NCI-H2171 (cell line): Measurements from ENCODE around the gene RARS2.
A peak's percentile ranks its signal among the peaks of the same experiment; 100 is the strongest.
"Not testable (repeated sequence)": the region's sequence is repeated elsewhere in the genome, so short reads cannot be mapped to it uniquely, and the experiment has no call there.

Experiments used
- DNase-seq: peaks from one replicate; lab custom pipeline; 2025; lab: John Stamatoyannopoulos, UW

Gene RARS2

GRCh38 chr6:87501809-87502572 lies 87.8 kb downstream of the RARS2 start:
- no peak for DNase-seq

GRCh38 chr6:87498048-87498447 lies 91.7 kb downstream of the RARS2 start:
- DNase-seq, result no peak

GRCh38 chr6:87494761-87495422 lies 94.9 kb downstream of the RARS2 start:
- no peak for DNase-seq

DNA sequence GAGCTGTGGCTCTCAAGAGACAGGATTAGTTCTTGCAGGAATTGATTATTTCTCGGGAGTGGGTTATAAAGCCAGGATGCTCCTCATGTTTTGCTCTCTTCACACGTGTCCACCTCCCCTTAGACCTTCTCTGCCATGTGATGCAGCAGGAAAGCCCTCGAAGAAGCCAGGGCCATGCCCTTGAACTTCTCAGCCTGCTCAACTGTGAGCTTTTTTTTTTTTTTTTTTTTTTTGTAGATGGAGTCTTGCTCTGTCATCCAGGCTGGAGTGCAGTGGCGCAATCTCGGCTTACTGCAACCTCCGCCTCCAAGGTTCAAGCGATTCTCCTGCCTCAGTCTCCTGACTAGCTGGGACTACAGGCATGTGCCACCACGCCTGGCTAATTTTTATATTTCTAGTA lies 100.5 kb downstream of the RARS2 start:
- DNase-seq, result not testable (repeated sequence)

DNA sequence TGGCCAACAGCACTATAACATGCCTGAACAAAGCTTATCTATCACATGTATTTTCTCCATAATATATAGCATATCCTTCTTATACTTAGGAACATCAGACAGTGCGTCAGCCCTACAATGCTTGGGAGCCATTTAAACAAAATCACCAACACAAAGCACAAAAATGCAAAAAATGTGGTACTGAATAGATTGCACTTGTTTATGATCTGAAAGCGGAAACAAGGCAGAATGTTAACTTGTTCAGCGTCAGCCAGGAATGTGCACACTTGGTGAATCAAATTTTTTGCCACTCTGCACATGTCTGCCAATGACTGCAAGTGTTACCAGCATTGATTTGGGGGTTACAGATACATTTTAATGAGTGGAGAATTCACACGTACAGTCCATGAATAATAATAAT lies 102.2 kb downstream of the RARS2 start:
- DNase-seq, result no peak

GRCh38 chr6:87484491-87484890 lies 105.3 kb downstream of the RARS2 start:
- no peak for DNase-seq

GRCh38 chr6:87483929-87484328 lies 105.9 kb downstream of the RARS2 start:
- DNase-seq, result no peak

- no peak for DNase-seq
Observed at GRCh38 chr6:87482366-87482765, 107.4 kb downstream of the RARS2 start.

DNA sequence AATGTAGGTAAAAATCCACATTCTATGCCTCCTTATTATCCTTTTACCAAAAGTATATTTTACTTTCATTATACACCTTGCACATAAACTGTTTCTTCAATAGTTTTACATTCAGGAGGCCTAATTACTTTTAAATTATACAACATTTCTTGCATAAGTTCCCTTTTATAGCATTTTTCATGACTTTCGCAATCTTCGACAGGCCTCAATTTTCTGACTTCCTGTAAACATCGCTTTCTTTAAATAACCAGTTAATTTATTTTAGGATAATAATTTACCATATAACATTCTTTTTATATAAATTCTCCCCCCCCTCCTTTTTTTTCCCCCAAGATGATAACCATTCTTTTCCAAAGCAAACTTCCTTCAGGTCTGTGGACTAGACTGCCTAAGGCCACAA lies 107.9 kb downstream of the RARS2 start:
- DNase-seq, result no peak

DNA sequence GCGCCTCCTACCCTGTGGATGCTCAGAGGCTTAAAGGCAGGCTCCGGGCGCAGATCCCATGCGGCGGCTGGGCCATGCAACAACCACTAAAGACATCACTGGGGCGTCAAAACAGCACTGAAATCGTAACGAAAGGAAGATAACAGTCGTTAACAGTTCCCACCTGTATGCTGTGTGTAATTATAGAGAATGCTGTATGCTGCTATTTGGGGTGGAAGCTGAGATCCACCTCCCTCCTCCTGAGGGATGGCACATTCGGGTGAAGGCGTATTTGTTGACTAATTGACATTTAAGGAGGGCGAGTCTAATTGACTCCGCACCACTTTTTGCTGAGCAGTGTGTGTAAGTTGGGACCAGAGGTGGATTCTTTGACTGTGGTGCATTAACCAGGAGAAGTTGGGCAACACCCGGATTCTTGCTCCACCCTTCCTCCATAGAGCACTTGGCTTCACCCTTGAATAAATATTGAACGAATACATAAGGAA lies 116.3 kb downstream of the RARS2 start:
- no peak for DNase-seq

DNA sequence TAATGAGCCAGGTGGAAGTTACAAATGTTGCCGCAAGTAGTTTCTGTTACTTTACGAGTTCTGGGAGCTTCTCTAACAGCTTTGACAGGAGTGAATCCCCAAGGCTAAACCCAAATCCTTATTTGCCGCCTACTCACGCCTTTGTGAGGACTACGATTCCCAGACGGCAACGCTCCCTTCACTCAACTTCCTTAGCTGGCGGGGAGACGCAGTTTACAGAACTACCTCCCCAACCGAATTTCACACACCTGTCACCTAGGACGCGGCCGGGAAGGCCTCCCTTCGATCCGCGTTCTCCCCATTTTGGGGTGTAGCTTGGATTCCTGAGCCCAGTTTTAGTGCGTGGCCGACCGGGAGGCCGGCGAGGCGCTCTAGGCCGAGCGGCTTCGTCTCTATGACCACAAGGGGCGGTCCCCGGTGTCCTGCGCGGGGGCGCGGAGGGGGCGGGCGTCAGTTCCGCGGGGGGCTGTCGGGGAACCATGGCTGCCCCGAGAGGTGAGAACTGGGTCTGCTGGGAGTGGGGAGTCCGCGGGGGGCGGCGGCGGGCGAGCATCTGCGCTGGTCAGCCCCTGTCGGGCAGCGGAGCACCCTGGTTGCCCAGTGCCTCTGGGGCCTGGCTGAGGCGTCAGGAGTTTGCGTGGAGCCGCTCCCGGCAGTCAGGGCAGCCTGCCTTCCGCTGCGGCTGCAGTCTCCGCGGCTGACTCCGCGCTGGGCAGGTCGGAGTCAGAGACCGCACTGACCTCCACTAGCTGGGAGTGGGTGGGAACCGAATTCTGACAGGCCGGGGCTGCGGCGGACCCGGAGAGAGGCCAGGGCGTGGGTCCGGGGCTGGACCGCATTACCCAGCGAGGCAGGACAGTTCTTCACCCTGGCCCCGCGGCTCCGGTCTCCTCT lies 117.0 kb downstream of the RARS2 start, which contains the start of gene SLC35A1:
TSS of gene SLC35A1 (plus strand) at position 450 of the 894 bp plus-strand sequence. CDS start at position 480, 30 bp downstream.
- peak; percentile 83 for DNase-seq

- DNase-seq, result no peak
Observed at GRCh38 chr6:87465051-87465450, 124.7 kb downstream of the RARS2 start.
